ENCODE measurements around the gene VIPAS39. TPM values are rescaled to one million over a fixed set of nuclear protein-coding genes. Genes with fewer than 3 reads are reported as not detected.

The VIPAS39 gene
- total and polyA plus RNA-seq, 12 donors, result 8.0 to 18.7 (median 13.7) TPM

GRCh38 chr14:77491056-77491455 lies 33.7 kb upstream of the VIPAS39 start:
- Histone ChIP-seq H3K4me1 (peaks cover 0 to 6% (median 0%) of the 10 kb centered on the region in 9 donors), H3K36me3 (no peaks in the 10 kb centered on the region), H3K9me3 (no peaks in the 10 kb centered on the region), H3K27me3 (no peaks in the 10 kb centered on the region), H3K4me3 (no peak overlapping the region), H3K27ac (no peak overlapping the region)
- ATAC-seq (no peak), DNase-seq (no peak)
- intact Hi-C loops (cut with DNase I), result no loop called here
- TF ChIP-seq CTCF (IDR thresholded peaks at IDR 0.05), result no peak
- 89 to 92% methylated on average over 5 of the region's 5 CpGs for WGBS, 2 donors

GRCh38 chr14:77490347-77490986 lies 33.1 kb upstream of the VIPAS39 start:
- WGBS, 2 donors, result 86 to 91% methylated on average over 8 of the region's 8 CpGs
- intact Hi-C loops (cut with DNase I), result no loop called here
- no peak for TF ChIP-seq CTCF (IDR thresholded peaks at IDR 0.05)
- ATAC-seq (no peak), DNase-seq (no peak)
- peaks cover 0 to 6% (median 0%) of the 10 kb centered on the region in 9 donors for H3K4me1 ChIP-seq
- no peak overlapping the region for H3K4me3 ChIP-seq
- no peaks in the 10 kb centered on the region for H3K9me3 ChIP-seq
- H3K27me3 ChIP-seq, result no peaks in the 10 kb centered on the region
- no peaks in the 10 kb centered on the region for H3K36me3 ChIP-seq
- H3K27ac ChIP-seq, result no peak overlapping the region

GRCh38 chr14:77489041-77489440 lies 31.6 kb upstream of the VIPAS39 start:
- H3K36me3 ChIP-seq, result no peaks in the 10 kb centered on the region
- DNase-seq (no peak), ATAC-seq (no peak)
- no peaks in the 10 kb centered on the region for H3K9me3 ChIP-seq
- intact Hi-C loops (cut with DNase I), result no loop called here
- no peak for TF ChIP-seq CTCF (IDR thresholded peaks at IDR 0.05)
- no peaks in the 10 kb centered on the region for H3K27me3 ChIP-seq
- no peak overlapping the region for H3K27ac ChIP-seq
- H3K4me3 ChIP-seq, result no peak overlapping the region
- no peaks in the 10 kb centered on the region for H3K4me1 ChIP-seq
- 91 to 95% methylated on average over 6 of the region's 6 CpGs for WGBS, 2 donors

- Histone ChIP-seq H3K27me3 (no peaks in the 10 kb centered on the region), H3K4me3 (no peak overlapping the region), H3K27ac (no peak overlapping the region), H3K36me3 (no peaks in the 10 kb centered on the region), H3K4me1 (no peaks in the 10 kb centered on the region), H3K9me3 (no peaks in the 10 kb centered on the region)
- WGBS, 2 donors, result 81% methylated on average over 7 of the region's 7 CpGs
- ATAC-seq (no peak), DNase-seq (no peak)
- no peak for TF ChIP-seq CTCF (IDR thresholded peaks at IDR 0.05)
- intact Hi-C loops (cut with DNase I), result no loop called here
These were observed 31.2 kb upstream of the VIPAS39 start for GRCh38 chr14:77488558-77488957.

Data from heart right ventricle (tissue), 16 donors.